ENCODE measurements around the gene ZSCAN20. TPM values are rescaled to one million over a fixed set of nuclear protein-coding genes. Genes with fewer than 3 reads are reported as not detected.

The ZSCAN20 gene
- total RNA-seq, 1 donor from 2014 or later = 7.3 TPM

DNA sequence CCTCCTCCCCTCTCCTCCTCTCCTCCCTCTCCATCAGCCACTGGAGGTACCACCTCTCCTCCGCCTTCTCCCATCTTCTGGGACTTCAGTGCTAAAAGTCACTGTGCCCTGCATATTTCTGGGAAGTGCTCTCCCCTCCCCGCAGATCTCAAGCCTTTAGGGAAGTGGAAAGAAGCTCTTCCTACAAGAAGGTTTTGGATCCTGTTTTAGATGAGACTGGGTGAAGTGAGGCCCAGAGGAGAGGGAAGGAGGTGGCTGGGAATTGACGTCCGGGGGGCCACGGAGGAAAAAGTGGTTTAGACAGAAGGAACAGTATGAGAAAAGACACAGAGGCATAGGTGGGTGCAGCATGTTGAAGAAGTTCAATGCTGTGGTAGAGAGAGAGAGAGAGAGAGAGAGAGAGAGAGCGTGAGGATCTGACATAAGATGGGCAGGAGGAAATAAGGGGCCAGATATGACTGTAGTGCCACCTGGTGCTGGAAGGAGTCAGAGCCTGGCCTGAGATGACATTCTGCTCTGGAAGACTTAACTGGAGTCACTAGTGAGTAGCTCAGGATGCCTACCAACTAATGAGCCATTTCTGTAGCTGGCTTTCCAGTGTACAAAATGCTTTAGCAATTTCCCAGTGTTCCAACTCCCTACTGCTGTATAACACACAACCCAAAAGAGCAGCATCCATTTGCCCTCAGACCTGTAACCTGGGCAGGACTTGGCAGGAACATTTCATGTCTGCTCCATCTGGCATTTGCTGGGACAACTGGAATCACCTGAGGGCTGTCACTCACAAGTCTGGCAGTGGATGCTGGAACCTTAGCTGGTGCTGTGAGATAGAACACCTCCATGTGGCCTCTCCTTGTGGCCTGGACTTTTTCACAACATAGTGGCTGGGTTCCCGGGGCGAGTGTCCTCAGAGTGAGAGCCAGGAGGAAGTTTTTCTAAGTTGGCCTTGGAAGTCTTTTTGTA, 16.6 kb upstream of the ZSCAN20 start:
- Mint-ChIP-seq H3K4me1 (ENCODE audit: unreplicated experiment) (peaks cover 24% of the 10 kb centered on the region), H3K4me3 (ENCODE audit: unreplicated experiment) (no peak overlapping the region), H3K36me3 (ENCODE audit: low read depth, unreplicated experiment) (no peaks in the 10 kb centered on the region), H3K27me3 (ENCODE audit: unreplicated experiment) (no peaks in the 10 kb centered on the region), H3K27ac (ENCODE audit: unreplicated experiment) (no peak overlapping the region), H3K9me3 (ENCODE audit: unreplicated experiment) (no peaks in the 10 kb centered on the region)
- TF ChIP-seq, protein P1, sequence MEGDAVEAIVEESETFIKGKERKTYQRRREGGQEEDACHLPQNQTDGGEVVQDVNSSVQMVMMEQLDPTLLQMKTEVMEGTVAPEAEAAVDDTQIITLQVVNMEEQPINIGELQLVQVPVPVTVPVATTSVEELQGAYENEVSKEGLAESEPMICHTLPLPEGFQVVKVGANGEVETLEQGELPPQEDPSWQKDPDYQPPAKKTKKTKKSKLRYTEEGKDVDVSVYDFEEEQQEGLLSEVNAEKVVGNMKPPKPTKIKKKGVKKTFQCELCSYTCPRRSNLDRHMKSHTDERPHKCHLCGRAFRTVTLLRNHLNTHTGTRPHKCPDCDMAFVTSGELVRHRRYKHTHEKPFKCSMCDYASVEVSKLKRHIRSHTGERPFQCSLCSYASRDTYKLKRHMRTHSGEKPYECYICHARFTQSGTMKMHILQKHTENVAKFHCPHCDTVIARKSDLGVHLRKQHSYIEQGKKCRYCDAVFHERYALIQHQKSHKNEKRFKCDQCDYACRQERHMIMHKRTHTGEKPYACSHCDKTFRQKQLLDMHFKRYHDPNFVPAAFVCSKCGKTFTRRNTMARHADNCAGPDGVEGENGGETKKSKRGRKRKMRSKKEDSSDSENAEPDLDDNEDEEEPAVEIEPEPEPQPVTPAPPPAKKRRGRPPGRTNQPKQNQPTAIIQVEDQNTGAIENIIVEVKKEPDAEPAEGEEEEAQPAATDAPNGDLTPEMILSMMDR (IDR thresholded peaks at IDR 0.05; ENCODE audit: unreplicated experiment) = peak; percentile 34
- peak; percentile 52 for DNase-seq (ENCODE audit: low spot score)

- Mint-ChIP-seq H3K36me3 (ENCODE audit: low read depth, unreplicated experiment) (no peaks in the 10 kb centered on the region), H3K4me3 (ENCODE audit: unreplicated experiment) (no peak overlapping the region), H3K27ac (ENCODE audit: unreplicated experiment) (no peak overlapping the region), H3K9me3 (ENCODE audit: unreplicated experiment) (no peaks in the 10 kb centered on the region), H3K27me3 (ENCODE audit: unreplicated experiment) (no peaks in the 10 kb centered on the region), H3K4me1 (ENCODE audit: unreplicated experiment) (peaks cover 29% of the 10 kb centered on the region)
- TF ChIP-seq, protein P1 (IDR thresholded peaks at IDR 0.05; ENCODE audit: unreplicated experiment) = no peak
- DNase-seq (ENCODE audit: low spot score) = no peak
Measured at GRCh38 chr1:33456502-33456886, 16.0 kb upstream of the ZSCAN20 start.

GRCh38 chr1:33459691-33460090, 12.8 kb upstream of the ZSCAN20 start:
- H3K9me3 Mint-ChIP-seq (ENCODE audit: unreplicated experiment) = no peaks in the 10 kb centered on the region
- H3K27ac Mint-ChIP-seq (ENCODE audit: unreplicated experiment) = no peak overlapping the region
- peaks cover 29% of the 10 kb centered on the region for H3K4me1 Mint-ChIP-seq (ENCODE audit: unreplicated experiment)
- DNase-seq (ENCODE audit: low spot score) = no peak
- no peaks in the 10 kb centered on the region for H3K36me3 Mint-ChIP-seq (ENCODE audit: low read depth, unreplicated experiment)
- TF ChIP-seq, protein P1 (IDR thresholded peaks at IDR 0.05; ENCODE audit: unreplicated experiment) = no peak
- H3K27me3 Mint-ChIP-seq (ENCODE audit: unreplicated experiment) = no peaks in the 10 kb centered on the region
- H3K4me3 Mint-ChIP-seq (ENCODE audit: unreplicated experiment) = no peak overlapping the region

DNA sequence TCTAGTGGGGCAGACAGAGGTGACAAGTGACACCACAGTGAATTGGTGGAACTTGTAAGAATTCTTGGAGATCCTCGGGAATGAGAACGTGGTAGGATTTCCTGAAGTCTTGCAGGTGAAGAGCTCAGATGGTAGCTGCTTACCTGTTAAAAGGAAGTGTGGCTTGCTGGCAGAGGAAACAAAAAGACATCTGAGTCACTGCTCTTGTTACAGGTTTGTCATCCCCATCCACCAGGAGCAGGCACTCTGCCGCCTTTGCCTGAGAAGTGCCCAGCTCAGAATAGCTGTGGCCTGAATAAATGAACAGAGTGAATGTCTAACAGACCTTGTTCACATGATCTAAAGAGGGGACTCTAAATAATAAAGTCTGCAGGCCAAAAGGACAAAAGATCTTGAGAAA, 12.3 kb upstream of the ZSCAN20 start:
- no peak for DNase-seq (ENCODE audit: low spot score)
- no peak overlapping the region for H3K27ac Mint-ChIP-seq (ENCODE audit: unreplicated experiment)
- H3K9me3 Mint-ChIP-seq (ENCODE audit: unreplicated experiment) = no peaks in the 10 kb centered on the region
- H3K4me1 Mint-ChIP-seq (ENCODE audit: unreplicated experiment) = peaks cover 29% of the 10 kb centered on the region
- TF ChIP-seq, protein P1 (IDR thresholded peaks at IDR 0.05; ENCODE audit: unreplicated experiment) = no peak
- H3K27me3 Mint-ChIP-seq (ENCODE audit: unreplicated experiment) = no peaks in the 10 kb centered on the region
- H3K36me3 Mint-ChIP-seq (ENCODE audit: low read depth, unreplicated experiment) = no peaks in the 10 kb centered on the region
- no peak overlapping the region for H3K4me3 Mint-ChIP-seq (ENCODE audit: unreplicated experiment)
